ENCODE measurements around the gene GABRA4.
A peak's percentile ranks its signal among the peaks of the same experiment; 100 is the strongest.

Gene GABRA4

DNA sequence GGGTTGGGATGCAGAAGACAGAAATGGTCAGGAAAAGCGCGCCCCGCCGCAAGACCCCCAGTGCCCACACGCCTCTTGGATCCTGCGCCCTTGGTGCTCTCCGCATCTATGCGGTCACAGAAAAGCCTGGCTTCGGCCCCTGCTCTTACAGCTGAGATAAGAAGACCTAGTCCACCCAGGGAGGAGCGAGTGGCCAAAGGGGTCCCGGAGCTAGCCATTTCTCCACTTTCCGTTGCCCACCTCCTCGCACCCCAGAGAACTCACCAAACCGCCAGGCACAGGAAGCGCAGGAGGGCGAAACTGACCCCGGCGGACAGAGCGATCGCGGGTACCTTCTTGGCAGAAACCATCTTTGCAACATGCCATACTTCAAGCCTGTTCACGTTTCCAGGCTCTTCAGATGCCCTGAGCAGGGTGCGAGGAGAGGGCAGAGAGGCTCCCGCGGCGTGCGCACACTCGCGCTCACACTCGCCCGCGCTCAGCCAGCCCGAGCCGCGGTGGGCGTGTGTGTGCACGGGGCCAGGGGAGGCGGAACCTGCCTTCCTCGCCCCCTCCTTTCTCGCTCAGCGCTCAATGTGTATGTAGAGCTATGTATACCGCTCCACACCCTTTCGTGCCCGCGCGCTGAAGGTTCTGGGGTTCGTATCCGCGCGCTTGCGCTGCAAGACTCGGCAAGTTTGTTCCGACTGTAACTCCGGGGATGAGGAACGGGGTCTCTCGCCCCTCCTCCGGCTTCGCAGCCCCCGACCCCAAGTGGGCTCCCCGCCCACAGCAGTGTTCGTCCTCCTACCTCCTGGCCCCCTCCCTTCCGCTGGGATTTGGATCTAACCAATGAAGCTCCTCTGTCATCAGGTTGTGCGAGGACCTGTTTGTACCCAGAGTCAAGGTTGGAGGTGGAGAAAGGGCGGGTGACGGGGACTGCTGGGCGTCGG is at the start of gene GABRA4:
TSS of gene GABRA4 (minus strand) at position 507 of the 932 bp plus-strand sequence. CDS start at position 350, 157 bp downstream.
- no peak within 1 kb of the TSS for H3K27ac Mint-ChIP-seq

DNA sequence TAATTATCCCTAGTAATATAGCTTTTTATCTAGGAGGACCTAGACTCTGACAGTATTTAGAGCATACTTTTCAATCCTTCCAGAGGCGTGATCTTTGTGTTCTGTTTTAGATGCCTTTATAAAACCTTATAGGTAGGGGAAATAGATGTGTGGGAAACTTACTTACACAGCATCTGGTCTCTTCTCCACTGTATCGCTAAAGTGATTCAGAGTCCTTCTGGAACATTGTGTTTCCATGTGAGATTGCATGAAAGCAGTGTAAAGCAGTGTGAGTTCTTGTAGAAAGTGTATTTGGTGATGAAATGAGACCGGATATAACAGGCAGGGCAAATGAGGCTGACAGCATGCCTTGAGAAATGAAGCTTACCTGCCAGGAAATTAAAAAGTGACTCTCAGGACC is 47.4 kb upstream of the GABRA4 start:
- no peaks in the 10 kb centered on the region for H3K9me3 Mint-ChIP-seq
- H3K4me1 Mint-ChIP-seq = no peaks in the 10 kb centered on the region
- no peak overlapping the region for H3K27ac Mint-ChIP-seq
- ATAC-seq (no peak), DNase-seq (no peak)
- peaks cover 6% of the 10 kb centered on the region for H3K27me3 Mint-ChIP-seq
- no peak overlapping the region for H3K4me3 Mint-ChIP-seq
- no peaks in the 10 kb centered on the region for H3K36me3 Mint-ChIP-seq (ENCODE audit: low read depth)

More for the DNA sequence above, at the start of gene GABRA4:
- Mint-ChIP-seq H3K4me3 (no peak within 1 kb of the TSS), H3K9me3 (no peaks in the 10 kb centered on the region), H3K4me1 (peaks cover 8% of the 10 kb centered on the region), H3K27me3 (peaks cover 45% of the 10 kb centered on the region), H3K36me3 (ENCODE audit: low read depth) (no peaks in the 10 kb centered on the region)
- DNase-seq (no peak), ATAC-seq (peak; percentile 28)

DNA sequence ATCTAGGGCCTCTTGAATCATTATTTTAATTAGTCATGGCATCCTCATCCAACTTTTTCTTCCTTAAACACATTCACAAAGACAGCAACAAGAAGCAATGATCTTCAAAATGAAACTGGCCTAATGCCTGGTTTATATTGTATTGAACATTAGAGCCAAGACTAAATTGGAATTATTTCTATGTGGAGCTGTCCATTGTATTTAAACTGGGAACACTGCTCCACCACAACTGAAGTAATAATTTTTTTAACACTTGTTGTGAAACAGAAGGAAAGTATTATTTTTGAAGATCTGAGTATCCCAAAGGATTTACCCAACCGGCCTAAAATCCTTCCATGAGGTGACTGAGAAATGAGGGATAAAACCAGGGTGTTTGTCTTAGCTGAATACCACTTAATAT is 44.9 kb upstream of the GABRA4 start:
- Mint-ChIP-seq H3K4me1 (no peaks in the 10 kb centered on the region), H3K27me3 (peaks cover 13% of the 10 kb centered on the region), H3K4me3 (no peak overlapping the region), H3K36me3 (ENCODE audit: low read depth) (no peaks in the 10 kb centered on the region), H3K27ac (no peak overlapping the region), H3K9me3 (no peaks in the 10 kb centered on the region)
- DNase-seq = no peak
- ATAC-seq = no peak

DNA sequence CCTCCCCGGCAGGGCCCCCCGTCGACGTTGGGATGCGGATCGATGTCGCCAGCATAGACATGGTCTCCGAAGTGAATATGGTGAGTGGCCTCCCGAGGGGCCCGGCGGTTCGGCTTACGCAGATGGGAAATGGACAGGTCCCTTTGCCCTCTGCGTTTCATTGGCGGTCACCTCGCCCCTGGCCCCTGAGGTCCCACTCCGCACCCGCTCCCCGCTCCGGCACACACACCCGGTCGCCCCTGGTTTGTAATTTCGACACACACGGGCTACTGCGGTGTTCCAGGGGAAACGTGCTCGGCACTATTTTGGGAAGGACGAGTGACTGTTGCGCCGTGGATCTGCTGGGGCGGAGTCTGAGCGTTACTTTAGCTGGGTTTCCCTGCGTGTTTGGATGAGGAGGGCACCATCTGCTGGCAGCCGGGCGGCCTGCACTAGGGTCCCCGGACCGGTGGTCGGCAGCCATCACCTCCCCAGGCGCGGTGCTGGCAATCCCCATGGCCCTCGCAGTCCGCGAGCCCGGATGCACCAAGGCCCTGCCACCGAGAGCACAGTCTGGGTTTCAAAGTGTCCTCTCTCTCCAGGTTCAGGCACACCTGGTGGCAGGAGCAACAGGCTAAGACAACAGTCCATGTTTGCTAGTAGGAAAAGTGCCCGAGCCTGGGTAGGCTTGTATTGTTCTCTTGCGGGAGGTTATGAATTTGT is 39.2 kb upstream of the GABRA4 start:
- H3K4me3 Mint-ChIP-seq = peak overlapping the region; percentile 48
- H3K9me3 Mint-ChIP-seq = no peaks in the 10 kb centered on the region
- H3K27me3 Mint-ChIP-seq = peaks cover 36% of the 10 kb centered on the region

DNA sequence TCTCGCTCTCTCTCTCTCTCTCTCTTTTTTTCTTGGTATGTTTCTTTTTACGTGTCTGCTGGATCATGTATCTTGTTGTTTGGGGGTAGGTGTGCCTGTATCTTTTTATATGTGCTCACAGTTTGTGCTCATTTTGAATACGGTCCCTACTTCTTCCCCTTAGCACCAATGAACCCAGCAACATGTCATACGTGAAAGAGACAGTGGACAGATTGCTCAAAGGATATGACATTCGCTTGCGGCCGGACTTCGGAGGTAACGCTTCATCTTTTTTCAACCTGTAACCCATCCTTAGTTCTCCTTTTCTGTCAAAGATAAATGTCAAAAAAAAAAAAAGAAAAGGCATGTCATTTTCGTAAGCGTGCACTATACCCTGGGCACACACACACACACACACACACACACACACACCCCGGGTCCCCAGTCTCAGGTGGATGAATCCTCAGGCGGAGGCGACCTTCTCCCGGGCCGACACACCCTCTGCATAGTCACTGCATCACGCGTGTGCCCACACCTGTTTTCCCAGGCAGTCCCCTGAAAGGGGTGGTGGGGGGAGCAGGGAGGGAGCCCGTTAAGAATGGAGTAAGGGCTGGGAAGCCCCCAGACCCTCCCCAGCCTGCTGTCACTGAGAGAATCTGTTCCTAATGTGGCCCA is 38.5 kb upstream of the GABRA4 start:
- H3K27ac Mint-ChIP-seq = no peak overlapping the region
- H3K36me3 Mint-ChIP-seq (ENCODE audit: low read depth) = no peaks in the 10 kb centered on the region
- H3K4me3 Mint-ChIP-seq = peak overlapping the region; percentile 48
- H3K4me1 Mint-ChIP-seq = peaks cover 13% of the 10 kb centered on the region
- no peak for DNase-seq
- no peaks in the 10 kb centered on the region for H3K9me3 Mint-ChIP-seq
- peak; percentile 33 for ATAC-seq
- peaks cover 36% of the 10 kb centered on the region for H3K27me3 Mint-ChIP-seq

More for the DNA sequence above, 39.2 kb upstream of the GABRA4 start:
- Mint-ChIP-seq H3K27ac (no peak overlapping the region), H3K36me3 (ENCODE audit: low read depth) (no peaks in the 10 kb centered on the region), H3K4me1 (peaks cover 13% of the 10 kb centered on the region)
- DNase-seq (peak; percentile 52), ATAC-seq (peak; percentile 88)

DNA sequence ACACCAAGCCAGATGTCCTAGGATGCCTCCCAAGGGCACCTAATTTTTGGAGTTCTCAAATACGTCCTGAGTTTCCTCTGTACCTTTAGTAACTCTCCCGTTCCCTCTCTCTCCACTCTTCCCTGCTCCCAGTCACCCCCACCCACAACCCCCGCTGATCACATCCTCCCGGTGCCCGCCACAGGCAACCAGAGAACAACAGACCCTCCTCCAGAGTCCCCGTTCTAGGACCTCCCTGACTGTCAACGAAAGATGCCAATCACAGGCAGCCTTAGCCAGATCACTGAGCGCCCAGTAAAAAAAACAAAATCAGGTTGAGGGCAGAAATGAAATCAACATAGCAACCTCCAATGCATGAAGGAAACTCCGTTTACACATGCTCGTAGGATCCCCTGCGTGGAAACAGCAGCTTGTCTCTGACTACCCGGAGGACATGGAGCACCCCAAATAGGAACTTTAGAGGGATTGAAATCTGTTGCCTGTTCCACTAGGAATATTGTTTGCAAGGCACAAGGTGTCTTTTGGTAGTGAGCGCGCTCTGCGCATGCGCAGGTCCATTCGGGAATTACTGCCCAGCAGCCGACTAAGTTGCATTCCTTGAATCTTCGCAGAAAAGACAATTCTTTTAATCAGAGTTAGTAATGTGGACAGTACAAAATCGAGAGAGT is 37.8 kb upstream of the GABRA4 start, which contains the start of gene GABRB1:
TSS of gene GABRB1 (plus strand) at position 557 of the 668 bp plus-strand sequence.
- no peaks in the 10 kb centered on the region for H3K9me3 Mint-ChIP-seq
- peak; percentile 13 for DNase-seq

DNA sequence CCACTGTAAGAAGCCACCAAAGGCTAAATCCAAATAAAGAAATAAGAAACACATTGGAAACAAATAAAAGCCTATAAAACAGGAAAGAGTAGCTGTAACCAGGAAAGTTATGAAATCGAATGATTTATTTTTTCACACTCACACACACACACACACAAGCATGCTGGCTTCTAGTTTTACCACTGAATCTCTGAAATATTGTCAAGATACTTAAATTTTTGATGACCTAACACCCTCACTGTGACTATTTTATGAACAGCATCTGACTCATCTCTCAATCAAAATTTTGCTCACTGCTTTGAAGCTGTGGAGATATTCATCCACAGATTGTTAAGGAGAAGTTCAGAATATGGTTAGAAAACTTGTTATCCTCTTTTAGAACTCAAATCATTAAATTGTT is 24.1 kb upstream of the GABRA4 start:
- Mint-ChIP-seq H3K27me3 (peaks cover 2% of the 10 kb centered on the region), H3K36me3 (ENCODE audit: low read depth) (no peaks in the 10 kb centered on the region), H3K27ac (no peak overlapping the region), H3K4me1 (no peaks in the 10 kb centered on the region), H3K4me3 (no peak overlapping the region), H3K9me3 (no peaks in the 10 kb centered on the region)
- no peak for ATAC-seq
- DNase-seq = no peak

More for the DNA sequence above, 37.8 kb upstream of the GABRA4 start, which contains the start of gene GABRB1:
- H3K36me3 Mint-ChIP-seq (ENCODE audit: low read depth) = no peaks in the 10 kb centered on the region
- H3K27me3 Mint-ChIP-seq = peaks cover 36% of the 10 kb centered on the region
- H3K4me1 Mint-ChIP-seq = peaks cover 13% of the 10 kb centered on the region
- H3K27ac Mint-ChIP-seq = no peak within 1 kb of the TSS
- H3K4me3 Mint-ChIP-seq = peak within 1 kb of the TSS; percentile 48
- ATAC-seq = no peak

DNA sequence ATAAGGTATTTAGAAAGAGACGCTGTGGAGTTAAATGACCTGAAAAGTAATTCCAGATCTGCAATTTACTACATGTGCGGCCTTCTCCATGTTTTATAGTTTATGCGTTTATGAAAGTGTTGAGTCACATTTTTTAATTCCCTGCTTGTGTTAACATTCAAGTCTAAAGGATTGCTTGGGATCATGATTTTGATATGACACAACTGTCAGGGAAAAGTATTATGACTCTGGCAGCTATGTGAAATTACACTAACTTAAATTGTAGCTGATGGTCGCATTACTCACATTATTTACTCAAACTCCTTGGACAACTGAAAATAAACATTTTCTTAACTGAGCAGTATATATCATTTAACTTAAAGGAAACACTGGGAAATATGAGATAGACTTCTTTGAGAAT is 23.7 kb upstream of the GABRA4 start:
- H3K4me3 Mint-ChIP-seq = no peak overlapping the region
- H3K27me3 Mint-ChIP-seq = peaks cover 2% of the 10 kb centered on the region
- no peaks in the 10 kb centered on the region for H3K4me1 Mint-ChIP-seq
- ATAC-seq = no peak
- DNase-seq = no peak
- H3K9me3 Mint-ChIP-seq = no peaks in the 10 kb centered on the region
- H3K27ac Mint-ChIP-seq = no peak overlapping the region
- no peaks in the 10 kb centered on the region for H3K36me3 Mint-ChIP-seq (ENCODE audit: low read depth)

DNA sequence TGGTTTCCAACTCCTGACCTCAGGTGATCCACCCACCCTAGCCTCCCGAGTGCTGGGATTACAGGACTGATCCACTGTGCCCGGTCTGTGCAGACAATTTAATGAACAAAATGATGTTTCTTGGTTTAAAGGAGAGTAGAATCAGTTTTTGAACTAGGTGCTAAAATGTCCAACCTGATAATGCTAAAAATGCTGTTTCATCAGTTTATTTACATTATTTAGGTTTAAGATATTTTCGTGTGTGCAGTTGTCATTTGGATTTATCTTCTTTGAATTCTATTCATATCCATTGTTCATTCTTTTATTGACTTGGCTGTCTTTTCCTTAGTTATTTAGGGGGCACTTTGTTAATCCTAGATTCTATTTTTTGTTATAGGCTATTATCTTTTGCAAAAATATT is 20.0 kb upstream of the GABRA4 start:
- Mint-ChIP-seq H3K36me3 (ENCODE audit: low read depth) (no peaks in the 10 kb centered on the region), H3K4me1 (peaks cover 16% of the 10 kb centered on the region), H3K27ac (no peak overlapping the region), H3K4me3 (no peak overlapping the region), H3K9me3 (no peaks in the 10 kb centered on the region), H3K27me3 (no peaks in the 10 kb centered on the region)
- ATAC-seq = no peak
- DNase-seq = no peak

DNA sequence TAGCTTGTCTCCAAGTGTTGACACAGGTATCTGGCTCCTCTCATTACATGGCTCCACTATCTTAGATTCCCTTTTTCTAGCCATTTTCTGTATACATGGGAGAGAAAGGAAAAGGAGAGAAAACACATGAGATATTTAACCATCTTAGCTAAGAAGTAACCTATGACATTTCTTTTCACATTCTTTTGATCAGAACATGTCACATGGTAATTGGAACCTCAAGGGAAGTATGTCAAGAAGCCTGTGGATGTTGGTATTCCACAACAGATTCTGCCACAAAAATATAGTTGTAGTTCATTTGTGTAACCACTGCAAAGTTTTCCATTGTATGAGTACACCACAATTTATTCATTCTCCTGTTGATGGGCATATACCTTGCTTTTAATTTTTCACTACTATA is 19.3 kb upstream of the GABRA4 start:
- Mint-ChIP-seq H3K9me3 (no peaks in the 10 kb centered on the region), H3K36me3 (ENCODE audit: low read depth) (no peaks in the 10 kb centered on the region), H3K4me3 (no peak overlapping the region), H3K27me3 (no peaks in the 10 kb centered on the region), H3K4me1 (peaks cover 16% of the 10 kb centered on the region), H3K27ac (no peak overlapping the region)
- ATAC-seq (no peak), DNase-seq (no peak)

DNA sequence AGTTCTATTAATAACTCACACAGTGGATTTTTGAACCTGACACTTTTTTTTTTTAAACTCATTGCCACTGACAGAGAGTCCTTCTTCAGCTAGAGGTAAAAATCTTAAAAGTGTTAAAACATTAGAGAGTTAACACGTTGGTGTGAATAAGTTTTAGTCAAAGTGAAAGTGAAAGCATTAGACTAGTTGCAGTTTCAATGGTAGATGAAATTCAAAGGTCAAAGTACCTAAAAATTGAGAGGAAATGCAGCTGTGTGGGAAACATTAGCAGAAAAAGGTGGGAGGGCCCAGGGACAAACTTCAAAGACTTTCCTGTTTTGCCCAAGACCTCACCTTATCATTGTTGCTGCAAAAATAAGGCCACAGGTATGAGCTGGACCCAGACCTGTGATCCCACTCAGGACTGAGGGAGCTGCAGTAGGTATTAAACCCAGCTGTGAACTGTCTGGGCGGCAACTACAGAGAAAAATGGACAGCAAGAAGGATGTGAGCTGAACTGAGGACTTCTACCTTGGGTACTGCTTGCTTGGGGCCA is 17.6 kb upstream of the GABRA4 start:
- ATAC-seq (no peak), DNase-seq (no peak)
- no peaks in the 10 kb centered on the region for H3K36me3 Mint-ChIP-seq (ENCODE audit: low read depth)
- H3K9me3 Mint-ChIP-seq = no peaks in the 10 kb centered on the region
- H3K27ac Mint-ChIP-seq = no peak overlapping the region
- peaks cover 16% of the 10 kb centered on the region for H3K4me1 Mint-ChIP-seq
- no peak overlapping the region for H3K4me3 Mint-ChIP-seq
- H3K27me3 Mint-ChIP-seq = no peaks in the 10 kb centered on the region

DNA sequence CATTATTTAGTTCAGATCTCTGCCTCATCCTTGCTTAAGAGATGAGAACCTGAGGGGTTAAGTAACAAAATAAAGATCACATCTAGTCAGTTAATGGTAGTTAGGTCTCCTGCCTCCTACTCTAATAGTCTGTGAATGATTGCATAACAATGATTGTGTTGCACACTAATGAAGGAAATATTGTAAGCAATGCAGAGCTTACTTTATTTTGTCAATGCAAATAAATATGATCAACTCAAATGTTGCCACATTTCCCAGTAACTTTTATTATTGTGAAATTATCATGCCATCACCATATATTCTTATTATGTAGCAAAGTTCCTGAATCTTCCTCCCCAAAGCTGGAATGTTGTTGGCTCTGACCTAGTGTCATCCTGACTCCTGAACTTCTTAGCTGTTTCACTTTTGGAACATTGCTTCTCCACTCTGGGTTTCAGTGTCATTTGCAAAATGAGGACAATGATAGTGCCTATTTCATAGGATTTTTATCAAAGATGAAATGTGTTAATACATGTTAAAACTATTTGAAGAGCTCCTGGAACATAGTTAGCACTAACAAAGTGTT is 17.0 kb upstream of the GABRA4 start:
- Mint-ChIP-seq H3K4me1 (peaks cover 16% of the 10 kb centered on the region), H3K36me3 (ENCODE audit: low read depth) (no peaks in the 10 kb centered on the region), H3K9me3 (no peaks in the 10 kb centered on the region), H3K27me3 (no peaks in the 10 kb centered on the region), H3K4me3 (no peak overlapping the region), H3K27ac (no peak overlapping the region)
- DNase-seq = no peak
- ATAC-seq = no peak

DNA sequence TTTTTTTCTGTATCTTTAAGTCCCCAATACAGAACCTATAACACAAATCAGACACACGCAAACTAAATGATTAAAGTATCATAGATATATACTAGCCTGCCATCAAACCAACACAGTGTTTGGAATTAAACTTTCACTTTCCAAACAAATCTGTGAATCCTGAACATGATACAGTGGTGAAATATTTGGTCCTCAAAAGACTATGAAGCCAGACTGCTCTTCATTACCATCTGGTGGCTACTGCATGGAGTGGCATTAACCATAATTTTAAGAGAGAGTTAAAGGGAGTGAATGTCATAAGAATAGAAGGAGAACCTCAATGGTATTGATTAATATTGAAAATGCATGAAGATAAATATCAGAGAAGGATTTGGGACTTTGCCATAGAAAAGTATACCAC is 9.2 kb upstream of the GABRA4 start:
- DNase-seq = no peak
- no peaks in the 10 kb centered on the region for H3K36me3 Mint-ChIP-seq (ENCODE audit: low read depth)

DNA sequence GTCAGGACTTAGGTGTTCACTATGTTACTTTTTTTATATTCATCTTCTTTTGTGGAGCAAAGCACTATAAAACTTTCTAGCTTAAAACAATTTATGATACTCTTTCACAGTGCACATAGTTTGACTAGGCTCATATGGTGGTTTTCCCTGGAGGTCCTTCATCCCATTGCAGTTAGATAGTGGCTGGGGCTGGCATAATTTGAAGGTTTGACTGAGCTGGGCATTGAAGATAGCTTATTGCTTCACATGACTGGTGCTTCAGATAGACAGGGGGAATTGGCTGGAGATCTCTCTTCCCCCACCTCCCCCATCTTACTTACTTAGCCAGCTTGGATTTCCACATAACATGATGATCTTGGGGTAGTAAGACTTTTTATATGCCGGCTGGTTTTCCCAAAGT is 7.0 kb upstream of the GABRA4 start:
- no peaks in the 10 kb centered on the region for H3K9me3 Mint-ChIP-seq
- peaks cover 8% of the 10 kb centered on the region for H3K27me3 Mint-ChIP-seq
- H3K4me3 Mint-ChIP-seq = no peak overlapping the region
- no peak for DNase-seq
- no peak overlapping the region for H3K27ac Mint-ChIP-seq
- H3K4me1 Mint-ChIP-seq = no peaks in the 10 kb centered on the region
- no peak for ATAC-seq
- H3K36me3 Mint-ChIP-seq (ENCODE audit: low read depth) = no peaks in the 10 kb centered on the region

More for the DNA sequence above, 9.2 kb upstream of the GABRA4 start:
- H3K9me3 Mint-ChIP-seq = no peaks in the 10 kb centered on the region
- H3K27ac Mint-ChIP-seq = no peak overlapping the region
- no peak overlapping the region for H3K4me3 Mint-ChIP-seq
- peaks cover 8% of the 10 kb centered on the region for H3K27me3 Mint-ChIP-seq
- ATAC-seq = no peak
- H3K4me1 Mint-ChIP-seq = no peaks in the 10 kb centered on the region

All from activated naive CD8-positive, alpha-beta T cell treated with anti-CD3 and anti-CD28 coated beads, Interleukin-2, amount 50 U/mL, for 24 hours (primary cell).